Esophagus muscularis mucosa (tissue), 4 donors: ENCODE results near the gene PAK5. TPM values are rescaled to one million over a fixed set of nuclear protein-coding genes. Genes with fewer than 3 reads are reported as not detected.

Experiments used
- DNase-seq: peaks from one replicate; pipeline ENCODE4 v3.0.0-alpha.2; 2017; ENCODE audit errors: extremely low spot score
- H3K27ac ChIP-seq, 4 donors: fragments of 200-600 bp; sonication (generic); replicated peaks in 1 of 4; 1 replicate in 3 of 4; 2 replicates in 1 of 4; pipeline ENCODE4 v1.5.1; 2016 to 2019; ENCODE audit warnings: mild to moderate bottlenecking in 1 of 4
- H3K27me3 ChIP-seq, 4 donors: fragments of 200-600 bp; sonication (generic); one replicate each; pipeline versions ENCODE4 v1.5.1 to v1.6.0; 2016 to 2019
- H3K36me3 ChIP-seq, 4 donors: fragments of 200-600 bp; sonication (generic); one replicate each; pipeline ENCODE4 v1.5.1; 2016 to 2019
- H3K4me1 ChIP-seq, 4 donors: fragments of 200-600 bp; sonication (generic); one replicate each; pipeline ENCODE4 v1.5.1; 2016 to 2019
- H3K4me3 ChIP-seq, 4 donors: fragments of 200-600 bp; sonication (generic); 1 replicate in 2 of 4; 2 replicates in 2 of 4; pipeline ENCODE4 v1.5.1; 2016 to 2019; ENCODE audit warnings: mild to moderate bottlenecking in 4 of 4, moderate library complexity in 1 of 4
- H3K9me3 ChIP-seq, 4 donors: fragments of 200-600 bp; sonication (generic); 1 replicate in 3 of 4; 2 replicates in 1 of 4; pipeline ENCODE4 v1.5.1; 2016 to 2019
- CTCF ChIP-seq, 3 experiments: fragments of 200-600 bp in 2 of 3; fragments of 450-650 bp in 1 of 3; sonication (generic) in 2 of 3; IDR thresholded peaks; one replicate each; pipeline ENCODE4 v1.5.1; 2017 to 2019; ENCODE audit warnings: antibody characterized with exemption in 3 of 3, mild to moderate bottlenecking in 2 of 3, moderate library complexity in 1 of 3
- EP300 ChIP-seq: sonication (generic); formaldehyde crosslinking; IDR thresholded peaks from one replicate; pipeline ENCODE4 v1.6.1; 2017; ENCODE audit warnings: antibody characterized with exemption
- POLR2A ChIP-seq: fragments of 450-650 bp; IDR thresholded peaks from one replicate; pipeline ENCODE4 v1.6.1; 2017; ENCODE audit warnings: antibody characterized with exemption, moderate library complexity, mild to moderate bottlenecking, low read depth
- POLR2AphosphoS5 ChIP-seq, 2 donors: sonication (generic); formaldehyde crosslinking; IDR thresholded peaks; one replicate each; pipeline ENCODE4 v1.6.1; 2017; ENCODE audit warnings: antibody characterized with exemption in 2 of 2
- WGBS: methylation state at CpG from one replicate; pipeline ENCODE4 v1.1.5; 2018; 5-methylcytosine and 5-hydroxymethylcytosine counted together
- intact Hi-C: fragments of 100-400 bp; cut with DNase I; formaldehyde crosslinking; loops from one replicate; pipeline ENCODE4 v1.15.1; 2023
- total RNA-seq, 4 donors: library from RNA; depleted of rRNA; stranded (reverse); fragments of >200 nt; gene quantifications; one replicate each; pipeline versions ENCODE4 v1.1.0 to v1.2.1, GENCODE V29; 2016

The PAK5 gene
- total RNA-seq, 4 donors from 2014 or later = 0.06 to 0.42 (median 0.20) TPM

GRCh38 chr20:9789131-9789530 lies 49.7 kb downstream of the PAK5 start:
- Histone ChIP-seq H3K4me3 (no peak overlapping the region), H3K27me3 (no peaks in the 10 kb centered on the region), H3K9me3 (no peaks in the 10 kb centered on the region), H3K36me3 (no peaks in the 10 kb centered on the region), H3K4me1 (no peaks in the 10 kb centered on the region), H3K27ac (no peak overlapping the region)
- no peak for DNase-seq
- 93% methylated on average over 2 of the region's 2 CpGs for WGBS
- TF ChIP-seq EP300 (no peak), CTCF (IDR thresholded peaks at IDR 0.05) (no peak), POLR2A (no peak), POLR2AphosphoS5 (IDR thresholded peaks at IDR 0.05) (no peak)
- intact Hi-C loops = no loop called here

GRCh38 chr20:9775176-9775575 lies 63.7 kb downstream of the PAK5 start:
- Histone ChIP-seq H3K27ac (no peak overlapping the region), H3K4me1 (no peaks in the 10 kb centered on the region), H3K9me3 (peaks cover 0 to 8% (median 0%) of the 10 kb centered on the region in 4 donors), H3K4me3 (no peak overlapping the region), H3K36me3 (no peaks in the 10 kb centered on the region), H3K27me3 (no peaks in the 10 kb centered on the region)
- intact Hi-C loops = no loop called here
- 97% methylated on average over 3 of the region's 3 CpGs for WGBS
- TF ChIP-seq CTCF (IDR thresholded peaks at IDR 0.05) (no peak), POLR2AphosphoS5 (IDR thresholded peaks at IDR 0.05) (no peak)
- DNase-seq = no peak

GRCh38 chr20:9769954-9770353 lies 68.9 kb downstream of the PAK5 start:
- intact Hi-C loops = no loop called here
- Histone ChIP-seq H3K27me3 (no peaks in the 10 kb centered on the region), H3K27ac (no peak overlapping the region), H3K9me3 (peaks cover 0 to 4% (median 0%) of the 10 kb centered on the region in 4 donors), H3K36me3 (no peaks in the 10 kb centered on the region), H3K4me1 (no peaks in the 10 kb centered on the region), H3K4me3 (no peak overlapping the region)
- WGBS = 94% methylated on average over 6 of the region's 6 CpGs
- TF ChIP-seq POLR2AphosphoS5 (IDR thresholded peaks at IDR 0.05) (no peak), CTCF (IDR thresholded peaks at IDR 0.05) (no peak), POLR2A (no peak), EP300 (no peak)
- no peak for DNase-seq

GRCh38 chr20:9761476-9761875 lies 77.4 kb downstream of the PAK5 start:
- Histone ChIP-seq H3K4me1 (no peaks in the 10 kb centered on the region), H3K27me3 (no peaks in the 10 kb centered on the region), H3K36me3 (no peaks in the 10 kb centered on the region), H3K27ac (no peak overlapping the region), H3K9me3 (peaks cover 0 to 12% (median 8%) of the 10 kb centered on the region in 4 donors), H3K4me3 (no peak overlapping the region)
- TF ChIP-seq POLR2A = no peak
- TF ChIP-seq EP300 = no peak
- no peak for TF ChIP-seq POLR2AphosphoS5 (IDR thresholded peaks at IDR 0.05)
- no peak for TF ChIP-seq CTCF (IDR thresholded peaks at IDR 0.05)
- WGBS = 89% methylated on average over 1 of the region's 1 CpG
- no peak for DNase-seq
- intact Hi-C loops = no loop called here

GRCh38 chr20:9759392-9759791 lies 79.5 kb downstream of the PAK5 start:
- no peak overlapping the region for H3K27ac ChIP-seq
- H3K4me3 ChIP-seq = no peak overlapping the region
- intact Hi-C loops = no loop called here
- no peaks in the 10 kb centered on the region for H3K4me1 ChIP-seq
- peaks cover 0 to 12% (median 8%) of the 10 kb centered on the region in 4 donors for H3K9me3 ChIP-seq
- H3K36me3 ChIP-seq = no peaks in the 10 kb centered on the region
- no peaks in the 10 kb centered on the region for H3K27me3 ChIP-seq
- TF ChIP-seq POLR2A (no peak), POLR2AphosphoS5 (IDR thresholded peaks at IDR 0.05) (no peak), EP300 (no peak), CTCF (IDR thresholded peaks at IDR 0.05) (no peak)
- DNase-seq = no peak
- WGBS = 62% methylated on average over 4 of the region's 4 CpGs
